GM12878 (cell line): Measurements from ENCODE around the gene LST1. TPM values are rescaled to one million over a fixed set of nuclear protein-coding genes. Genes with fewer than 3 reads are reported as not detected.

Experiments used
- BACH1 ChIP-seq: fragments of 450-650 bp; IDR thresholded peaks from 2 replicates; pipeline ENCODE4 v1.6.1; 2017; ENCODE audit warnings: mild to moderate bottlenecking, borderline replicate concordance
- E2F4 ChIP-seq: IDR thresholded peaks from 2 replicates; pipeline ENCODE4 v1.6.1; 2012; ENCODE audit warnings: low read depth, low read length, improper control_type of control experiment
- ELK1 ChIP-seq: IDR thresholded peaks from 2 replicates; pipeline ENCODE4 v1.6.1; 2012; ENCODE audit warnings: low read depth, low read length, improper control_type of control experiment
- HCFC1 ChIP-seq: fragments of 150-350 bp; IDR thresholded peaks from 2 replicates; pipeline ENCODE4 v1.6.1; 2014; ENCODE audit warnings: low read length
- HDAC6 ChIP-seq: fragments of 200-600 bp; sonication (generic); IDR thresholded peaks from one replicate; pipeline ENCODE4 v1.8.0; 2017; ENCODE audit warnings: antibody characterized with exemption; ENCODE audit not compliant: unreplicated experiment
- HDGF ChIP-seq: fragments of 450-650 bp; IDR thresholded peaks from 2 replicates; pipeline ENCODE4 v1.6.1; 2016; ENCODE audit warnings: antibody characterized with exemption
- HSF1 ChIP-seq: fragments of 150-350 bp; IDR thresholded peaks from 2 replicates; pipeline ENCODE4 v1.6.1; 2014; ENCODE audit warnings: mild to moderate bottlenecking, low read depth, low read length
- IKZF1 ChIP-seq: fragments of 450-650 bp; conservative IDR thresholded peaks from 2 replicates; pipeline ENCODE4 v1.6.1; 2017; ENCODE audit warnings: antibody characterized with exemption, mild to moderate bottlenecking
- IRF4 ChIP-seq: IDR thresholded peaks from 2 replicates; pipeline ENCODE4 v1.6.1; 2011; ENCODE audit warnings: low read depth, low read length
- MEF2B ChIP-seq: fragments of 450-650 bp; IDR thresholded peaks from 2 replicates; pipeline ENCODE4 v1.6.1; 2018; ENCODE audit warnings: mild to moderate bottlenecking, moderate library complexity; ENCODE audit not compliant: partially characterized antibody, poor library complexity, severe bottlenecking
- NR2C1 ChIP-seq: fragments of 450-650 bp; IDR thresholded peaks from 2 replicates; pipeline ENCODE4 v1.6.1; 2017; ENCODE audit warnings: antibody characterized with exemption, mild to moderate bottlenecking, moderate library complexity
- RELA ChIP-seq: fragments of 450-650 bp; IDR thresholded peaks from 2 replicates; pipeline ENCODE4 v1.8.0; 2014; ENCODE audit warnings: borderline replicate concordance; ENCODE audit not compliant: partially characterized antibody
- TCF3 ChIP-seq: IDR thresholded peaks from 2 replicates; pipeline ENCODE4 v1.6.1; 2012; ENCODE audit warnings: low read depth, mild to moderate bottlenecking, low read length, borderline replicate concordance; ENCODE audit not compliant: insufficient read depth
- polyA plus RNA-seq, 11 experiments: library from polyadenylated mRNA; depleted of rRNA in 4 of 11; unstranded in 6 of 11; stranded (reverse) in 5 of 11; fragments of >200 nt; fragmentation: Nextera tagmentation in 4 of 11; fragmentation: Illumina TruSeq in 1 of 11; extraction: Ambion mirVana in 4 of 11; extraction: Trizol in 1 of 11; gene quantifications; 1 replicate in 1 of 11; 2 replicates in 10 of 11; pipeline versions ENCODE4 v1.2.1 to v1.2.3, GENCODE V29; 2011 to 2016; ENCODE audit warnings: inconsistent platforms in 2 of 11, missing spikeins in 2 of 11, low read depth in 1 of 11
- total RNA-seq, 4 experiments: library from RNA; depleted of rRNA in 3 of 4; stranded (reverse); fragments of >200 nt in 3 of 4; fragmentation: Illumina TruSeq in 1 of 4; extraction: Trizol in 1 of 4; gene quantifications; 2 replicates each; pipeline versions ENCODE4 v1.2.1 to v1.2.3, GENCODE V29; 2013 to 2021
- TF ChIP-seq, protein P1 (sequence below): IDR thresholded peaks from 2 replicates; pipeline ENCODE4 v1.6.1; 2012; ENCODE audit warnings: improper control_type of control experiment, low read depth, low read length; ENCODE audit not compliant: insufficient replicate concordance
- TF ChIP-seq, protein P2 (sequence below): fragments of 450-650 bp; formaldehyde crosslinking; IDR thresholded peaks from 2 replicates; pipeline ENCODE4 v1.5.0; 2022; ENCODE audit warnings: mild to moderate bottlenecking, missing genetic modification characterization

Gene LST1
- total and polyA plus RNA-seq, 10 of the 15 experiments (the other 5 are each of a cell fraction or from before 2014, with no cell fraction given) = 4.1 to 35.5 (median 16.4) TPM

GRCh38 chr6:31619805-31620585 is 33.9 kb downstream of the LST1 start (continued):
- TF ChIP-seq, protein P1, sequence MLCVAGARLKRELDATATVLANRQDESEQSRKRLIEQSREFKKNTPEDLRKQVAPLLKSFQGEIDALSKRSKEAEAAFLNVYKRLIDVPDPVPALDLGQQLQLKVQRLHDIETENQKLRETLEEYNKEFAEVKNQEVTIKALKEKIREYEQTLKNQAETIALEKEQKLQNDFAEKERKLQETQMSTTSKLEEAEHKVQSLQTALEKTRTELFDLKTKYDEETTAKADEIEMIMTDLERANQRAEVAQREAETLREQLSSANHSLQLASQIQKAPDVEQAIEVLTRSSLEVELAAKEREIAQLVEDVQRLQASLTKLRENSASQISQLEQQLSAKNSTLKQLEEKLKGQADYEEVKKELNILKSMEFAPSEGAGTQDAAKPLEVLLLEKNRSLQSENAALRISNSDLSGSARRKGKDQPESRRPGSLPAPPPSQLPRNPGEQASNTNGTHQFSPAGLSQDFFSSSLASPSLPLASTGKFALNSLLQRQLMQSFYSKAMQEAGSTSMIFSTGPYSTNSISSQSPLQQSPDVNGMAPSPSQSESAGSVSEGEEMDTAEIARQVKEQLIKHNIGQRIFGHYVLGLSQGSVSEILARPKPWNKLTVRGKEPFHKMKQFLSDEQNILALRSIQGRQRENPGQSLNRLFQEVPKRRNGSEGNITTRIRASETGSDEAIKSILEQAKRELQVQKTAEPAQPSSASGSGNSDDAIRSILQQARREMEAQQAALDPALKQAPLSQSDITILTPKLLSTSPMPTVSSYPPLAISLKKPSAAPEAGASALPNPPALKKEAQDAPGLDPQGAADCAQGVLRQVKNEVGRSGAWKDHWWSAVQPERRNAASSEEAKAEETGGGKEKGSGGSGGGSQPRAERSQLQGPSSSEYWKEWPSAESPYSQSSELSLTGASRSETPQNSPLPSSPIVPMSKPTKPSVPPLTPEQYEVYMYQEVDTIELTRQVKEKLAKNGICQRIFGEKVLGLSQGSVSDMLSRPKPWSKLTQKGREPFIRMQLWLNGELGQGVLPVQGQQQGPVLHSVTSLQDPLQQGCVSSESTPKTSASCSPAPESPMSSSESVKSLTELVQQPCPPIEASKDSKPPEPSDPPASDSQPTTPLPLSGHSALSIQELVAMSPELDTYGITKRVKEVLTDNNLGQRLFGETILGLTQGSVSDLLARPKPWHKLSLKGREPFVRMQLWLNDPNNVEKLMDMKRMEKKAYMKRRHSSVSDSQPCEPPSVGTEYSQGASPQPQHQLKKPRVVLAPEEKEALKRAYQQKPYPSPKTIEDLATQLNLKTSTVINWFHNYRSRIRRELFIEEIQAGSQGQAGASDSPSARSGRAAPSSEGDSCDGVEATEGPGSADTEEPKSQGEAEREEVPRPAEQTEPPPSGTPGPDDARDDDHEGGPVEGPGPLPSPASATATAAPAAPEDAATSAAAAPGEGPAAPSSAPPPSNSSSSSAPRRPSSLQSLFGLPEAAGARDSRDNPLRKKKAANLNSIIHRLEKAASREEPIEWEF = no peak
- TF ChIP-seq E2F4 (no peak; the same call in 1 of the 2 replicates), IRF4 (no peak), HCFC1 (peak; percentile 53), ELK1 (0 out of 2 replicates have a peak, but pooled peaks have one; percentile 14), TCF3 (0 out of 2 replicates have a peak, but pooled peaks have one; percentile 69), BACH1 (peak; percentile 92), RELA (peak; percentile 82), NR2C1 (no peak), MEF2B (no peak), HDGF (peak; percentile 97), HDAC6 (peak; percentile 51), HSF1 (0 out of 2 replicates have a peak, but pooled peaks have one; percentile 37), IKZF1 (peak; percentile 87)
- TF ChIP-seq, protein P2, sequence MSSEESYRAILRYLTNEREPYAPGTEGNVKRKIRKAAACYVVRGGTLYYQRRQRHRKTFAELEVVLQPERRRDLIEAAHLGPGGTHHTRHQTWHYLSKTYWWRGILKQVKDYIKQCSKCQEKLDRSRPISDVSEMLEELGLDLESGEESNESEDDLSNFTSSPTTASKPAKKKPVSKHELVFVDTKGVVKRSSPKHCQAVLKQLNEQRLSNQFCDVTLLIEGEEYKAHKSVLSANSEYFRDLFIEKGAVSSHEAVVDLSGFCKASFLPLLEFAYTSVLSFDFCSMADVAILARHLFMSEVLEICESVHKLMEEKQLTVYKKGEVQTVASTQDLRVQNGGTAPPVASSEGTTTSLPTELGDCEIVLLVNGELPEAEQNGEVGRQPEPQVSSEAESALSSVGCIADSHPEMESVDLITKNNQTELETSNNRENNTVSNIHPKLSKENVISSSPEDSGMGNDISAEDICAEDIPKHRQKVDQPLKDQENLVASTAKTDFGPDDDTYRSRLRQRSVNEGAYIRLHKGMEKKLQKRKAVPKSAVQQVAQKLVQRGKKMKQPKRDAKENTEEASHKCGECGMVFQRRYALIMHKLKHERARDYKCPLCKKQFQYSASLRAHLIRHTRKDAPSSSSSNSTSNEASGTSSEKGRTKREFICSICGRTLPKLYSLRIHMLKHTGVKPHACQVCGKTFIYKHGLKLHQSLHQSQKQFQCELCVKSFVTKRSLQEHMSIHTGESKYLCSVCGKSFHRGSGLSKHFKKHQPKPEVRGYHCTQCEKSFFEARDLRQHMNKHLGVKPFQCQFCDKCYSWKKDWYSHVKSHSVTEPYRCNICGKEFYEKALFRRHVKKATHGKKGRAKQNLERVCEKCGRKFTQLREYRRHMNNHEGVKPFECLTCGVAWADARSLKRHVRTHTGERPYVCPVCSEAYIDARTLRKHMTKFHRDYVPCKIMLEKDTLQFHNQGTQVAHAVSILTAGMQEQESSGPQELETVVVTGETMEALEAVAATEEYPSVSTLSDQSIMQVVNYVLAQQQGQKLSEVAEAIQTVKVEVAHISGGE (CRISPR knock-in tag) = peak; percentile 31; the same call in 1 of the 2 replicates
